ENCODE results near the gene CPA4.

The CPA4 gene

GRCh38 chr7:130266961-130267321 is 26.0 kb upstream of the CPA4 start:
- Histone ChIP-seq H3K4me2 (ENCODE audit: low read length) (no peak overlapping the region), H3K9ac (ENCODE audit: low read depth, low read length) (no peak overlapping the region), H3K27me3 (ENCODE audit: control insufficient read depth, insufficient read depth, low read length) (peaks cover 35% of the 10 kb centered on the region), H3K4me3 (ENCODE audit: low read length) (no peak overlapping the region), H3K36me3 (ENCODE audit: insufficient read depth, low read length) (no peaks in the 10 kb centered on the region), H3K4me1 (ENCODE audit: control insufficient read depth, insufficient read depth, low read length) (peaks cover 3% of the 10 kb centered on the region), H3K9me3 (replicated peaks; ENCODE audit: low read length) (no peaks in the 10 kb centered on the region)

- no peak overlapping the region for H3K9ac ChIP-seq (ENCODE audit: low read depth, low read length)
- H3K27me3 ChIP-seq (ENCODE audit: control insufficient read depth, insufficient read depth, low read length) = peaks cover 45% of the 10 kb centered on the region
- no peaks in the 10 kb centered on the region for H3K9me3 ChIP-seq (replicated peaks; ENCODE audit: low read length)
- no peaks in the 10 kb centered on the region for H3K36me3 ChIP-seq (ENCODE audit: insufficient read depth, low read length)
- peaks cover 14% of the 10 kb centered on the region for H3K4me1 ChIP-seq (ENCODE audit: control insufficient read depth, insufficient read depth, low read length)
- no peak overlapping the region for H3K4me2 ChIP-seq (ENCODE audit: low read length)
- H3K4me3 ChIP-seq (ENCODE audit: low read length) = no peak overlapping the region
Observed at GRCh38 chr7:130268463-130269317, 24.3 kb upstream of the CPA4 start.

GRCh38 chr7:130269318-130269694 is 23.7 kb upstream of the CPA4 start:
- H3K9ac ChIP-seq (ENCODE audit: low read depth, low read length) = no peak overlapping the region
- no peak overlapping the region for H3K4me2 ChIP-seq (ENCODE audit: low read length)
- H3K4me1 ChIP-seq (ENCODE audit: control insufficient read depth, insufficient read depth, low read length) = peaks cover 14% of the 10 kb centered on the region
- H3K27me3 ChIP-seq (ENCODE audit: control insufficient read depth, insufficient read depth, low read length) = peaks cover 48% of the 10 kb centered on the region
- H3K36me3 ChIP-seq (ENCODE audit: insufficient read depth, low read length) = no peaks in the 10 kb centered on the region
- H3K9me3 ChIP-seq (replicated peaks; ENCODE audit: low read length) = no peaks in the 10 kb centered on the region
- no peak overlapping the region for H3K4me3 ChIP-seq (ENCODE audit: low read length)

GRCh38 chr7:130270947-130271800 is 21.8 kb upstream of the CPA4 start:
- H3K4me2 ChIP-seq (ENCODE audit: low read length) = no peak overlapping the region
- H3K36me3 ChIP-seq (ENCODE audit: insufficient read depth, low read length) = no peaks in the 10 kb centered on the region
- no peak overlapping the region for H3K9ac ChIP-seq (ENCODE audit: low read depth, low read length)
- H3K9me3 ChIP-seq (replicated peaks; ENCODE audit: low read length) = no peaks in the 10 kb centered on the region
- peaks cover 57% of the 10 kb centered on the region for H3K27me3 ChIP-seq (ENCODE audit: control insufficient read depth, insufficient read depth, low read length)
- no peak overlapping the region for H3K4me3 ChIP-seq (ENCODE audit: low read length)
- H3K4me1 ChIP-seq (ENCODE audit: control insufficient read depth, insufficient read depth, low read length) = peaks cover 17% of the 10 kb centered on the region

- peak overlapping the region; percentile 38 for H3K4me3 ChIP-seq (ENCODE audit: low read length)
- peak overlapping the region; percentile 68 for H3K4me2 ChIP-seq (ENCODE audit: low read length)
- H3K27me3 ChIP-seq (ENCODE audit: control insufficient read depth, insufficient read depth, low read length) = peaks cover 60% of the 10 kb centered on the region
- no peaks in the 10 kb centered on the region for H3K9me3 ChIP-seq (replicated peaks; ENCODE audit: low read length)
- H3K4me1 ChIP-seq (ENCODE audit: control insufficient read depth, insufficient read depth, low read length) = peaks cover 28% of the 10 kb centered on the region
- H3K36me3 ChIP-seq (ENCODE audit: insufficient read depth, low read length) = no peaks in the 10 kb centered on the region
- peak overlapping the region; percentile 7 for H3K9ac ChIP-seq (ENCODE audit: low read depth, low read length)
Observed at GRCh38 chr7:130272381-130273080, 20.4 kb upstream of the CPA4 start.

GRCh38 chr7:130273081-130273932 is 19.7 kb upstream of the CPA4 start:
- H3K4me3 ChIP-seq (ENCODE audit: low read length) = peak overlapping the region; percentile 38
- peak overlapping the region; percentile 68 for H3K4me2 ChIP-seq (ENCODE audit: low read length)
- no peak overlapping the region for H3K9ac ChIP-seq (ENCODE audit: low read depth, low read length)
- no peaks in the 10 kb centered on the region for H3K36me3 ChIP-seq (ENCODE audit: insufficient read depth, low read length)
- H3K9me3 ChIP-seq (replicated peaks; ENCODE audit: low read length) = no peaks in the 10 kb centered on the region
- peaks cover 30% of the 10 kb centered on the region for H3K4me1 ChIP-seq (ENCODE audit: control insufficient read depth, insufficient read depth, low read length)
- peaks cover 56% of the 10 kb centered on the region for H3K27me3 ChIP-seq (ENCODE audit: control insufficient read depth, insufficient read depth, low read length)

- Histone ChIP-seq H3K9me3 (replicated peaks; ENCODE audit: low read length) (no peaks in the 10 kb centered on the region), H3K27me3 (ENCODE audit: control insufficient read depth, insufficient read depth, low read length) (peaks cover 50% of the 10 kb centered on the region), H3K4me3 (ENCODE audit: low read length) (no peak overlapping the region), H3K36me3 (ENCODE audit: insufficient read depth, low read length) (no peaks in the 10 kb centered on the region), H3K9ac (ENCODE audit: low read depth, low read length) (no peak overlapping the region), H3K4me1 (ENCODE audit: control insufficient read depth, insufficient read depth, low read length) (peaks cover 35% of the 10 kb centered on the region), H3K4me2 (ENCODE audit: low read length) (no peak overlapping the region)
Observed at GRCh38 chr7:130273933-130274255, 19.1 kb upstream of the CPA4 start.

GRCh38 chr7:130274296-130274695 is 18.7 kb upstream of the CPA4 start:
- Histone ChIP-seq H3K36me3 (ENCODE audit: insufficient read depth, low read length) (no peaks in the 10 kb centered on the region), H3K27me3 (ENCODE audit: control insufficient read depth, insufficient read depth, low read length) (peaks cover 47% of the 10 kb centered on the region), H3K4me3 (ENCODE audit: low read length) (no peak overlapping the region), H3K9me3 (replicated peaks; ENCODE audit: low read length) (no peaks in the 10 kb centered on the region), H3K4me2 (ENCODE audit: low read length) (no peak overlapping the region), H3K4me1 (ENCODE audit: control insufficient read depth, insufficient read depth, low read length) (peaks cover 37% of the 10 kb centered on the region), H3K9ac (ENCODE audit: low read depth, low read length) (no peak overlapping the region)

GRCh38 chr7:130274983-130275591 is 17.9 kb upstream of the CPA4 start:
- H3K36me3 ChIP-seq (ENCODE audit: insufficient read depth, low read length) = no peaks in the 10 kb centered on the region
- H3K9ac ChIP-seq (ENCODE audit: low read depth, low read length) = no peak overlapping the region
- H3K9me3 ChIP-seq (replicated peaks; ENCODE audit: low read length) = no peaks in the 10 kb centered on the region
- H3K4me2 ChIP-seq (ENCODE audit: low read length) = no peak overlapping the region
- H3K27me3 ChIP-seq (ENCODE audit: control insufficient read depth, insufficient read depth, low read length) = peaks cover 44% of the 10 kb centered on the region
- no peak overlapping the region for H3K4me3 ChIP-seq (ENCODE audit: low read length)
- peaks cover 40% of the 10 kb centered on the region for H3K4me1 ChIP-seq (ENCODE audit: control insufficient read depth, insufficient read depth, low read length)

- Histone ChIP-seq H3K4me3 (ENCODE audit: low read length) (no peak overlapping the region), H3K4me2 (ENCODE audit: low read length) (no peak overlapping the region), H3K27me3 (ENCODE audit: control insufficient read depth, insufficient read depth, low read length) (peaks cover 47% of the 10 kb centered on the region), H3K4me1 (ENCODE audit: control insufficient read depth, insufficient read depth, low read length) (peaks cover 40% of the 10 kb centered on the region), H3K9ac (ENCODE audit: low read depth, low read length) (no peak overlapping the region), H3K36me3 (ENCODE audit: insufficient read depth, low read length) (no peaks in the 10 kb centered on the region), H3K9me3 (replicated peaks; ENCODE audit: low read length) (no peaks in the 10 kb centered on the region)
Observed at GRCh38 chr7:130275826-130276297, 17.1 kb upstream of the CPA4 start.

Measured in skeletal muscle satellite cell (primary cell).